ENCODE results near the gene FAM219B.

- TF ChIP-seq, protein P1, sequence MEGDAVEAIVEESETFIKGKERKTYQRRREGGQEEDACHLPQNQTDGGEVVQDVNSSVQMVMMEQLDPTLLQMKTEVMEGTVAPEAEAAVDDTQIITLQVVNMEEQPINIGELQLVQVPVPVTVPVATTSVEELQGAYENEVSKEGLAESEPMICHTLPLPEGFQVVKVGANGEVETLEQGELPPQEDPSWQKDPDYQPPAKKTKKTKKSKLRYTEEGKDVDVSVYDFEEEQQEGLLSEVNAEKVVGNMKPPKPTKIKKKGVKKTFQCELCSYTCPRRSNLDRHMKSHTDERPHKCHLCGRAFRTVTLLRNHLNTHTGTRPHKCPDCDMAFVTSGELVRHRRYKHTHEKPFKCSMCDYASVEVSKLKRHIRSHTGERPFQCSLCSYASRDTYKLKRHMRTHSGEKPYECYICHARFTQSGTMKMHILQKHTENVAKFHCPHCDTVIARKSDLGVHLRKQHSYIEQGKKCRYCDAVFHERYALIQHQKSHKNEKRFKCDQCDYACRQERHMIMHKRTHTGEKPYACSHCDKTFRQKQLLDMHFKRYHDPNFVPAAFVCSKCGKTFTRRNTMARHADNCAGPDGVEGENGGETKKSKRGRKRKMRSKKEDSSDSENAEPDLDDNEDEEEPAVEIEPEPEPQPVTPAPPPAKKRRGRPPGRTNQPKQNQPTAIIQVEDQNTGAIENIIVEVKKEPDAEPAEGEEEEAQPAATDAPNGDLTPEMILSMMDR (conservative IDR thresholded peaks at IDR 0.05): peak; percentile 55; the same call in 1 of the 2 replicates
- TF ChIP-seq EZH2 (IDR thresholded peaks at IDR 0.05; ENCODE audit: low read depth): no peak
Measured at GRCh38 chr15:74955796-74956647, 49.4 kb upstream of the FAM219B start.
